T-helper 22 cell (primary cell): ENCODE results near the gene KIFAP3.
"Not testable (repeated sequence)": the region's sequence is repeated elsewhere in the genome, so short reads cannot be mapped to it uniquely, and the experiment has no call there.

Experiments
- DNase-seq: peaks from one replicate; pipeline ENCODE4 v3.0.0-alpha.2; 2020; ENCODE audit warnings: low read depth

Gene KIFAP3

GRCh38 chr1:169886931-169887330 is 187.6 kb downstream of the KIFAP3 start:
- no peak for DNase-seq

- DNase-seq: no peak
Observed at GRCh38 chr1:169886422-169886821, 188.1 kb downstream of the KIFAP3 start.

GRCh38 chr1:169885207-169885606 is 189.3 kb downstream of the KIFAP3 start:
- DNase-seq: no peak

- no peak for DNase-seq
Observed at GRCh38 chr1:169884634-169885033, 189.9 kb downstream of the KIFAP3 start.

- no peak for DNase-seq
Observed at GRCh38 chr1:169882039-169882511, 192.4 kb downstream of the KIFAP3 start.

GRCh38 chr1:169879034-169879840 is 195.3 kb downstream of the KIFAP3 start:
- DNase-seq: no peak

- no peak for DNase-seq
Observed at GRCh38 chr1:169878498-169878897, 196.0 kb downstream of the KIFAP3 start.

- no peak for DNase-seq
Observed at GRCh38 chr1:169877800-169878491, 196.5 kb downstream of the KIFAP3 start.

GRCh38 chr1:169874229-169874628 is 200.3 kb downstream of the KIFAP3 start:
- DNase-seq: no peak

GRCh38 chr1:169873582-169874199 is 200.8 kb downstream of the KIFAP3 start:
- no peak for DNase-seq

GRCh38 chr1:169872906-169873305 is 201.6 kb downstream of the KIFAP3 start:
- no peak for DNase-seq

GRCh38 chr1:169871988-169872387 is 202.5 kb downstream of the KIFAP3 start:
- DNase-seq: not testable (repeated sequence)
